ENCODE results near the gene NTM.

- TF ChIP-seq POLR2A (IDR thresholded peaks at IDR 0.05) (no peak), EP300 (IDR thresholded peaks at IDR 0.05) (no peak), CTCF (IDR thresholded peaks at IDR 0.05) (no peak)
Measured at GRCh38 chr11:131667566-131667965, 297.2 kb downstream of the NTM start.
